Choroid plexus epithelial cell (primary cell): ENCODE measurements around the gene FAF2.

Experiments
- DNase-seq: peaks from one replicate; pipeline ENCODE4 v3.0.0-alpha.2; 2010; ENCODE audit warnings: low read depth
- H3K4me3 ChIP-seq: 2 replicates; pipeline ENCODE4 v1.5.1; 2011; ENCODE audit warnings: low read depth, mild to moderate bottlenecking, control low read depth, low read length, moderate library complexity
- CTCF ChIP-seq: conservative IDR thresholded peaks from 2 replicates; pipeline ENCODE4 v1.5.1; 2011; ENCODE audit warnings: low read depth, mild to moderate bottlenecking, control low read depth, inconsistent platforms, low read length, moderate library complexity

The FAF2 gene

DNA sequence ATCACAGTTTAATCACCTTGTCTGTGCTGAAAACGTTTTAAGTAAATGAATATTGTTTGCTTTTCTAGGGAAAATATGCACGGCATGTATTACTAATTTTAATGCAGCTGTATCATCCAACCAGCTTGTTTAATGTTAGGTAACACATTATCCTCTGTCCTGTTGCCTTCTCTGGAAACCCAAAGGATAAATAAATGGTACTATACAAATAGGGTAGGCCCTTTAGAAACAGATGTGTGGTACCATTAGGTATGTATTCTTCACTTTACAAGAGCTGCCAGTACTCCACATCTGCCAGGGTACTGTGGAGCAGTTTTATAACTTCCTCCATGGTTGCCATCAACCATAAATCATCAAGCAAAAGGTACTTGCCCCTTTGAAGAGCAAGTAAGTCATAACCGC, 42.9 kb downstream of the FAF2 start:
- no peak for TF ChIP-seq CTCF
- H3K4me3 ChIP-seq, result no peak overlapping the region
- DNase-seq, result no peak

DNA sequence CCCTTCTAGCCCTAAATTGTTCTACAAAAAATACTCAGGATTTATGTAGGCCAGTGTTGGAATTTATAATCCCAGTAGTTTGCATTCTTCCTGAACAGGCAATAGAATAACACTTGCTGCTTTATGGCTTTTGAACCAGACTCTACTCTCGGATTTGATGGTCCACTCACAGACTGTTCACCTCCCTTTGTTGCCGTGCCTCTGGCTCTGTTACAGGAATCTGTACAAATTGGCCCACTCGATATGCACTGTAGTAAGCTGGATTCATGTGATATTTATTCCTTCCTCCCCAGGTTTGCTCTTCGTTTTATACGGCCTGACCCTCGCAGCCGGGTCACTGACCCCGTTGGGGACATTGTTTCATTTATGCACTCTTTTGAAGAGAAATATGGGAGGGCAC, 43.7 kb downstream of the FAF2 start:
- no peak overlapping the region for H3K4me3 ChIP-seq
- TF ChIP-seq CTCF, result no peak
- no peak for DNase-seq

DNA sequence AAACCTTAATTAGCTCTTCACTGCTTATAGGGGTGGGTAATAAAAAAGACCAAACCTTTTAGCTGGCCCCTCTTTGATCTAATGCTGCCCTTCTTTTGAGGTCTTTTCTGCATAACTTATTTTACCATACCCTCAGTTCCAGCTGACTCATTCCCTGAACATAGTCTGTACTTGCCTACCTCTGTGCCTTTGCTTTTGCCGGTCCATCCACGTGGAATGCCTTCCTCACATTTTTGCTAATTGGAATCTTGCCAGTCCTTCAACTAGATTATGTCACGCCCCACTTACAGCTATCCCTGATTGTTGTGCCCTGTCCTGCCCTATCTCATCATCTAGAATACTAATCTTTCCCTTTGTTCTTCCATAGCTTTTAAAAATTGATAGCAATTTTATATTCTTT, 44.2 kb downstream of the FAF2 start:
- no peak for TF ChIP-seq CTCF
- DNase-seq, result peak; percentile 48
- H3K4me3 ChIP-seq, result no peak overlapping the region

GRCh38 chr5:176497852-176498251, 49.7 kb downstream of the FAF2 start:
- peak; percentile 15 for DNase-seq
- no peak overlapping the region for H3K4me3 ChIP-seq
- TF ChIP-seq CTCF, result no peak

GRCh38 chr5:176499273-176499672, 51.1 kb downstream of the FAF2 start:
- no peak for TF ChIP-seq CTCF

DNA sequence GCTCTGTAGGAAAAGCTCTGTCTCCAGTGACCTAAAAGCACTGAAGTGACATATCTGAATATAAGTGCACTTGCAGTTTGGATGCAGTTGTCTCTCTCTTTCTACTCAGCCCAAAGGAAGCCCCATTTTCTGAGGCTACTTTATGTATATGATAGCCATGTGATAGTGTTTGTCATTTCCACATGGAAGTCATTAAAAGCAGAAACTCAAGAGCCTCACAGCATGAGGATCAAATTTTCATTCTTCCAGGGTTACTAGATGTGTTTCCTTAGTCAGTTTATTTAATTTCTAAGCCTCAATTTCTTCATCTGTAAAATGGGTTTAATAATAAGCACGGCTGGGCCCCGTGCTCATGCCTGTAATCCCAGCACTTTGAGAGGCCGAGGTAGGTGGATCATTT, 52.3 kb downstream of the FAF2 start:
- no peak overlapping the region for H3K4me3 ChIP-seq
- no peak for DNase-seq
- TF ChIP-seq CTCF, result no peak

More at GRCh38 chr5:176499273-176499672, 51.1 kb downstream of the FAF2 start:
- DNase-seq, result no peak
- H3K4me3 ChIP-seq, result no peak overlapping the region

DNA sequence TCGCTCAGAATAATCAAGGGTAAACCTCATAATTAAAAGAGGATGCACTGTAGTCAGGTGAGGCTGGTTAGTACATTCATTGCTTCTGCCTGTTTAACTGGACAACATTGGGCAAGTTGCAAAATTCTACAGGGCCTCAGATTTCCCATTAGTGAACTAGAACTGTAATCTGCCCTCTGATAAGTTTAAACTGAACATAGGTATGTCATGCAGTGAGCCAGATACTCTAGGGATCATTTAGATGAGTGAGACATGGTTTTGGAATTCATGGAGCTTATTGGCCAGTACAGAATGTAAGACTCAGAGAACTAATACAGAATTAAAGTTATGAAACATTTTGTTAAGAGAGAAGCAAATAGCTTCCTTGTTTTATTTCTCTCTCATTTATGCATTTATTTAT, 53.1 kb downstream of the FAF2 start:
- peak; percentile 88 for DNase-seq
- TF ChIP-seq CTCF, result no peak
- no peak overlapping the region for H3K4me3 ChIP-seq
